Right renal pelvis (tissue), 4 donors: ENCODE data around the gene EXOC4. TPM values are rescaled to one million over a fixed set of nuclear protein-coding genes. Genes with fewer than 3 reads are reported as not detected.

ENCODE experiments used
- DNase-seq, 4 donors: peaks; one replicate each; pipeline ENCODE4 v3.0.0-alpha.2; 2013; ENCODE audit warnings: low read depth in 4 of 4, low spot score in 3 of 4, missing footprints in 1 of 4
- polyA plus RNA-seq, 4 donors: library from polyadenylated mRNA; unstranded; fragments of 120-200 nt; gene quantifications; one replicate each; pipeline ENCODE4 v1.2.1, GENCODE V29; 2013; ENCODE audit not compliant: insufficient read length in 4 of 4

EXOC4 gene
- polyA plus RNA-seq, 4 donors: 66.9 to 71.9 (median 69.9) TPM

DNA sequence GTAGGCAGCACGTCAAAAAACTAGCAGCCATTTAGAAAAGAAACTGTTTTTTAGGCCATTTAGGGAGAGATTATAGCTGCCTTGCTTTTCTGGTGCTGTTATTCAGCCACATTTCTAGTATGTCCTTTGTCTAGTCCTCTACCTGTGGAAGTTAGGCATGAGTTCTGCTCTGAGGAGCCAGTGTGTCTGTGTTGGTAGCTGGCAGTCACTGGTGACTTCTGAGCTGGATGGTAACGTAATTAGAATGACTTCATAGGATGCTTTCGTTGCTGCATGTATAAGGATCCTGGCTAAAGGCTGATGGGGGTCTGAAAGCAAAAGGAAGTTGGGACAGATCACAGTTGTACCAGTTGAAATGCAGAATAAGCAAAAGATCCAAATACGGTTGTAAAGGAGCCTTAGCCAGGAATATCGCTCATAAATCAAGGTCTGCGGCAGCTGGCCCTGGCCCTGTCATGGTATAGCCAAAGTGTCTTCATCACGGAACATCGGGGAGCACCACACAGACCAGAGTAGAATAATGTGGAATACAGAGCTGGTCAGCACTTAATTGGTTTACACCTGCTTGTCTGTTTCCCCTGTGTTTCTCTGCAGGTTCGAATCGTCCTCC lies 226.7 kb downstream of the EXOC4 start:
- DNase-seq: no peak

DNA sequence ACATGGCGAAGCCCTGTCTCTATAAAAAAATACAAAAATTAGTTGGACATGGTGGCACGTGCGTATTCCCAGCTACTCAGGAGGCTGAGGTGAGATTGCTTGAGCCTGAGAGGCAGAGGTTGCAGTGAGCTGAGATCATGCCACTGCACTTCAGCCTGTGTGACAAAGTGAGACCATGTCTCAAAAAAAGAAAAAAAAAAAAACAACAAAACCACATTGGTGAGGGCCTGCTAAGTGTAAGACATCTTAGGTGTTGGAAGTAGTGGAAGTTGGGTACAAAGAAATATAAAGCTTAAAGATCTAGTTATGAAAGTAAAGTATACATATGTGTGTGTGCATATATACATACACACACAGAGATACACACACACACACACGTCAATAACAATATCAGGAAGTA lies 228.0 kb downstream of the EXOC4 start:
- no peak for DNase-seq

DNA sequence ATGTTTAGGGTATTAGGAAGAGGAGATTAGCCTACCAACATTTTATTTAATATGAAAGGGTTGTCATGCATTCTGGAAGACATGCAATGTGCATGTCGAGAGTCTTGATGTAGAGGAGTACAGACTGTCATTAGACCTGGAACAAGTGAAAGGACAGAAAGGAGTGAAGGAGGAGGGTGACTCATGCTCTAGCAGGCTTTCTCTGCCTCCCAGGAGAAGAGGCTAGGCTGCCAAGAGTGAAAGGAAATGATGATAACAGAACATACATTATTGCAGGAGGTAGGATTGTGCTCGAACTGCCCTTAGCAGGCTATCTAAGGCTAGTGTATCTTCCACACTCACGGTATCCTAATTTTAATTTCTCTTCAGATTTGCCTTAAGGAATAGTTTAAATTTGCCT lies 228.8 kb downstream of the EXOC4 start:
- DNase-seq: no peak

GRCh38 chr7:133482599-133482998 lies 229.7 kb downstream of the EXOC4 start:
- no peak for DNase-seq

GRCh38 chr7:133484086-133484485 lies 231.2 kb downstream of the EXOC4 start:
- DNase-seq: no peak

GRCh38 chr7:133489906-133490305 lies 237.0 kb downstream of the EXOC4 start:
- DNase-seq: no peak

GRCh38 chr7:133491201-133491691 lies 238.4 kb downstream of the EXOC4 start:
- no peak for DNase-seq

- no peak for DNase-seq
Measured at GRCh38 chr7:133491846-133492652, 239.2 kb downstream of the EXOC4 start.

DNA sequence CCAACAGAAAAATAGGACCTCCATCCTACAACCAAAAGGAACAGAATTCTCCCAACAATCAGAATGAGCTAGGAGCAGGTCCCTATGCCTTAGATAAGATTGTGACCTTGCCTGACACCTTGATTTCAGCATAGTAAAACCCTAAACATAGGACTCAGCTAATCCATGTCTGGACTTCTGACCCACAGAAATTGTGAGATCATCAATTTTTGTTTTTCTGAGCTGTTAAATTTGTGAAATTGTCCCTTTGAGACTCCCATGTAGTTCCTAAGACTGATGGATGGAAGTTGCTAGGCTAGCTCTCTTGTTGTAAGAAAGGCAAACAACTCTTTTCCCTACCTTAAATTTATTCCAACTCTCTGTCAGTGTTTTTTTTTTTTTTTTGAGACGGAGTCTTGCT lies 244.2 kb downstream of the EXOC4 start:
- no peak for DNase-seq

GRCh38 chr7:133501771-133502170 lies 248.9 kb downstream of the EXOC4 start:
- no peak for DNase-seq

DNA sequence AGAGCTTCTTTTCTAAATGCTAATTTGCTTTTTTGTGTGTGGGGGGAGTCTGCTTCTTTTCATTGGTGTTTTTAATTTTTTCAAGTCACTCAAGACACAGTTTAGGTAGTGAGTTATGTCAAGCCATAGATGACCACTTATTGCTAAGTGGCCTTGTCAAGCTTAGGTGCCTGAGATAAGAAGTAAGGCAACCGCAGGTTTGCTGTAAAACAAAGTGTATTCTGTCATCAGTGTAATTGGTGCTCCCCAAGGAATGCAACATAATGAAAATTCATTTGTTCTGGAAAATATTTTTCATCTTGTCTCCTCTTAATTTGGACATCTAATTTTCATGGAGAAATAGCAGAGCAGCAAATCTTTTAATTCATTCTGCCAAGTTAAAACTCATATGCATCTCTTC lies 249.6 kb downstream of the EXOC4 start:
- no peak for DNase-seq

DNA sequence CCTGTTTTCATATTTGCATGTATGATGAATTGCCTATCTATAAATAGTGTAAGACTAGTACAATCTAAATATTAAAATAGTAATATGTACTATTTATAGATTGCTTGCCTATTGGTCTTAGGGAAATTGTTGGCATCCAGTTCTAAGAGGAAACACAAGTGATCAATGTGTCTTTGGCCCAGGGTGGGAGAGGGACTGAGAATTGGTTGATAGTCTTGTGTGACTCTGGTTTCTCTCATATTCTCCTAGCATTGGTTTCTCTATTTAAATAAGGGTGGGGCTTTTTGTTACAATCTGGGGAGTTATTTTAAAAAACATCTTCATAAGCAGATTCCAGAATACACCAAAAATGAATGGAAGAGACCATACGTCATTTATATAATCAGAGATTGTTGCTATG lies 250.1 kb downstream of the EXOC4 start:
- DNase-seq: no peak

DNA sequence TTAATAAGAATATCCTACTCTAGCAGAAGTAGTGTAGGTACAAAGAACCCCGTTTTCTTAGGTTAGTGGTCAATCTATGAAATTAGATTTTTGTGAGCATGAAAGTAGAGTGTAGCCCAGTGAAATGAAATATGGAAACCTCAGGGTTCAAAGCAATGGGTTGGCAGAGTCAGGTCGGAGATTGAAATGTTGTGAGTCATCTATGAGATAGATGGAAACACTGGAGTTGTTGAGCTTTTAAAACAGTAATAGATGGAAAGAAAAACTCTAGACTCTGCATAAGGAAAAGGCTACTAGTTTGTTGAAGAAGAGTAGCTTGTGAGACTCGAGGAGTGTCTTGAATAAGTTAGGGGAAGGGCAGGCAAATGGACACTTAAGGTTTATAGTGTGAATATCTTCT lies 251.9 kb downstream of the EXOC4 start:
- no peak for DNase-seq

DNA sequence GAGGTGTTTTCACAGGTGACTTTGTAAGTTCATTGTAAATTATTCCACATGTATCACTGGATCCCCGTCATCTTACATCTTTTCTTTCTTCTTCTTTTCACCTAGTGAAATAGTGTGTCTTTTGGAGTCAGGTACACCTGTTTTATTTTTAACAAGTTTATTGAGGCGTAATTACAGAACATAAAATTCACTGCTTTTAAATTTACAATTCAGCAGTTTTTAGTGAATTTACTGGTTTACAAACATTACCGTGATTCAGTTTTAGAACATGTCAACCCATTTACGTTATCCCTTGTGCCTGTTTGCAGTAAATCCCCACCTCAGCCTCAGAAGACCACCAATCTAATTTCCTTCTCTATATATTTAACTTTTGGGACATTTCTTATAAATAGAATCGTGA lies 256.9 kb downstream of the EXOC4 start:
- DNase-seq: no peak

DNA sequence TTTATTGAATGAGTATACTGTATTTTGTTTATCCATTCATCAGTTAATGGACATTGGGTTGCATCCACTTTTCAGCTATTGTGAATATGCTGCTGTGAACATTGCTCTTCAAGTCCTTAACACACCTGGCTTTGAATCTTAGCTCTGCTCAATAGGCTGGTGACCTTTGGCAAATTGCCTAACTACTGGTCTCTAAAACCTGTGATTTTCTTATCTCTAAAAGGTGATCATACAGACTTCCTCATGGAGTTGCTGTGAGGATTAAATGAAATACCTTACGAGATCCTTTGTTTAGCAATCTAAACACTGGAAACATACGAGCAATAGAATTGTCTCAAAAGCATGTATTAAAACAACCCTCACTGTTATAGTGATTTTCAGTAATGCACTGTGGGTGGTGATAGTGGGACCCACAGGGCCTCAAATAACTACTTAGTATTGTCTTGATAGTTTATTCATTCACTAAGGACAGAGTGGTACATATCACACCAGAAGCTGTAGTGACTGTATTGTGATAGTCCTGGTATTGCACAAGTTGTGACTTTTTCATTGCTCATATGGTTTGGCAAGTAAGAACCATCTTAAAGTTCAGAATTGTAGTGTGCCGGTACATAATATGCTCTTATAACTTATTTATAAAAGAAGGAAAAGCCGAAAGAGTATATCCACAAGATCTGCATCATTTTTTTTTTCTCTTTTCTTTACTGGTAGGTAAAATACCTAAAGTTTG lies 257.6 kb downstream of the EXOC4 start:
- no peak for DNase-seq

GRCh38 chr7:133511252-133511651 lies 258.4 kb downstream of the EXOC4 start:
- DNase-seq: no peak

GRCh38 chr7:133511708-133512107 lies 258.8 kb downstream of the EXOC4 start:
- no peak for DNase-seq

DNA sequence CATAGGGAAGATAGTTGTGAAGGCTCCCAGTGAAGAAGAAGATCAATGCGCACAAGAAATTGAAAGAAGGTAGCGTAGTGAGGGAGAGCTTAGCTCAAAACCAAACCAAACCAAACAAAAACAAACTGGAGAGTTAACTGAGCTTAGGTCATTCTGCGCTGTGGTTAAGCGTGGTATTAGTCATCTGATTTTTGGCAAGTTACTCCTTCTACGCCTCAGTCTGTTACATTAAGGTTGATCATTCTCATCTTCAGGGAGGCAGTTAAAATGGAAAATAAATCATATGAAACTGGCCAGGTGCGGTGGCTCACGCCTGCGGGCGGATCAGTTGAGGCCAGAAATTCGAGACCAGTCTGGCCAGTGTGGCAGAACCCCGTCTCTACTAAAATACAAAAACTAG lies 259.7 kb downstream of the EXOC4 start:
- DNase-seq: no peak

GRCh38 chr7:133513608-133514007 lies 260.7 kb downstream of the EXOC4 start:
- DNase-seq: no peak

GRCh38 chr7:133514551-133514950 lies 261.7 kb downstream of the EXOC4 start:
- DNase-seq: no peak

- DNase-seq: no peak
Measured at GRCh38 chr7:133517766-133518165, 264.9 kb downstream of the EXOC4 start.

DNA sequence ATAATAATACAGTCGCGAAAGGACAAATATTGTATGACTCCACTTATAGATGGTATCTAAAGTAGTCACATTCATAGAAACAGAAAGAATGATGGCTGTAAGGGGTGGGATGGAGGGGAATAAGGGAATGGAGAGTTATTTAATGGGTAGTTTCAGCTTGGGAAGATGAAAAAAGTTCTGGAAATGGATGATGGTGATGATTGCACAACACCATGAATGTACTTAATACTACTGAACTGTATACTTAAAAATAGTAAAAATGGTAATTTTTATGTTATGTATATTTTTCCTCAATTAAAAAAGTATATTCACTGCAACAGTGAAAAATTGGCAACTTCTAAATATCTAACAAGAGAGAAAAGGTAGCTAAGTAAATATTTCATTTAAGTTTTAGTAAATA lies 265.8 kb downstream of the EXOC4 start:
- DNase-seq: no peak
